ENCODE data around the gene NCAPG2.

Gene NCAPG2

GRCh38 chr7:158602041-158602440 is 102.6 kb downstream of the NCAPG2 start:
- H3K4me3 ChIP-seq (ENCODE audit: low read depth, low read length): no peak overlapping the region
- no peak for DNase-seq (ENCODE audit: low read depth, low spot score)
- CTCF ChIA-PET: interaction anchor here (1.3 kb wide), 1 partner anchor 12 kb away, joined by 4 read pairs; no protein-coding TSS in a partner anchor
- POLR2A ChIA-PET: no interaction called here
- TF ChIP-seq, protein P1, sequence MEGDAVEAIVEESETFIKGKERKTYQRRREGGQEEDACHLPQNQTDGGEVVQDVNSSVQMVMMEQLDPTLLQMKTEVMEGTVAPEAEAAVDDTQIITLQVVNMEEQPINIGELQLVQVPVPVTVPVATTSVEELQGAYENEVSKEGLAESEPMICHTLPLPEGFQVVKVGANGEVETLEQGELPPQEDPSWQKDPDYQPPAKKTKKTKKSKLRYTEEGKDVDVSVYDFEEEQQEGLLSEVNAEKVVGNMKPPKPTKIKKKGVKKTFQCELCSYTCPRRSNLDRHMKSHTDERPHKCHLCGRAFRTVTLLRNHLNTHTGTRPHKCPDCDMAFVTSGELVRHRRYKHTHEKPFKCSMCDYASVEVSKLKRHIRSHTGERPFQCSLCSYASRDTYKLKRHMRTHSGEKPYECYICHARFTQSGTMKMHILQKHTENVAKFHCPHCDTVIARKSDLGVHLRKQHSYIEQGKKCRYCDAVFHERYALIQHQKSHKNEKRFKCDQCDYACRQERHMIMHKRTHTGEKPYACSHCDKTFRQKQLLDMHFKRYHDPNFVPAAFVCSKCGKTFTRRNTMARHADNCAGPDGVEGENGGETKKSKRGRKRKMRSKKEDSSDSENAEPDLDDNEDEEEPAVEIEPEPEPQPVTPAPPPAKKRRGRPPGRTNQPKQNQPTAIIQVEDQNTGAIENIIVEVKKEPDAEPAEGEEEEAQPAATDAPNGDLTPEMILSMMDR (IDR thresholded peaks at IDR 0.05; ENCODE audit: insufficient read depth, low read length, missing control alignments): no peak

- TF ChIP-seq, protein P1 (IDR thresholded peaks at IDR 0.05; ENCODE audit: insufficient read depth, low read length, missing control alignments): no peak
- no peak for DNase-seq (ENCODE audit: low read depth, low spot score)
- ChIA-PET CTCF (interaction anchor here (1.3 kb wide), 1 partner anchor 13 kb away, joined by 4 read pairs; no protein-coding TSS in a partner anchor), POLR2A (no interaction called here)
- H3K4me3 ChIP-seq (ENCODE audit: low read depth, low read length): no peak overlapping the region
These were observed 103.5 kb downstream of the NCAPG2 start for GRCh38 chr7:158601090-158601489.

DNA sequence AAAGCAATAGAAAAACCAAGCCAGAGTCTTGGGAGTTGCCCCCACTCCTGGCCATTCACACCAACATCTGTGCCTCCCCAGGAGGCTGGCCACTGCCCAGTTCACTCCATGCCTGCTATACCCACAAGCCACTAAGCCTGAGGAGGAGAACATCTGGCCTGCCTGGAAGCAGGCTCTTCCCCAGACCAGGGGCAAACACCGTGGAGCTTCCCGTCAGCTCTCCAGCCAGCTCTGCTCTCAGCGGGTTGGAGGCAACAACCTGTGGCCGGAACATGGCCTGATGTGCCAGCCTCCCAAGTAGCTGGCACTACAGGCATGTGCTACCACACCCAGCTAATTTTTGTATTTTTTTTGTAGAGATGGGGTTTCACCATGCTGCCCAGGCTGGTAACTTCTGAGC is 107.9 kb downstream of the NCAPG2 start:
- no peak for DNase-seq (ENCODE audit: low read depth, low spot score)
- no peak overlapping the region for H3K4me3 ChIP-seq (ENCODE audit: low read depth, low read length)
- TF ChIP-seq, protein P1 (IDR thresholded peaks at IDR 0.05; ENCODE audit: insufficient read depth, low read length, missing control alignments): no peak
- CTCF ChIA-PET: no interaction called here
- POLR2A ChIA-PET: no interaction called here

DNA sequence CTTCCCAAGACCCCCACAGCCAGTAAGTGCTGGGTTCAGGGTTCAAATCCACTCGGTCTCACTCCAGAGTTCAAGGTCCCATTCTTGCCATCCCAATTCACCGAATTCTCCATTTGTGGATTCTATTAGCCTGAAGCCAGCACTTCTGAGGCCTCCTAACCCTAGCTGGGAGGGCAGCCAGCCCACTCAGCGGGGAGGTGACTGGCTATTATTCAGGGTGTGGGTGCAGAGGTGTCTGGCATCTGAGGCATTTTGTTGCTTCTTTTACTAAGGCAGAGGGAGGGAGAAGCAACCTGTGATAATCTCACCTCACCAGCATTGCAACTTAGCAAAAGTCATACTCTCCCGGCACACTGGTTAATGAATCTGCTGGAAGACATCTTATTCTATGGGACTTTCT is 108.3 kb downstream of the NCAPG2 start:
- ChIA-PET CTCF (no interaction called here), POLR2A (no interaction called here)
- no peak overlapping the region for H3K4me3 ChIP-seq (ENCODE audit: low read depth, low read length)
- no peak for DNase-seq (ENCODE audit: low read depth, low spot score)
- TF ChIP-seq, protein P1 (IDR thresholded peaks at IDR 0.05; ENCODE audit: insufficient read depth, low read length, missing control alignments): no peak

DNA sequence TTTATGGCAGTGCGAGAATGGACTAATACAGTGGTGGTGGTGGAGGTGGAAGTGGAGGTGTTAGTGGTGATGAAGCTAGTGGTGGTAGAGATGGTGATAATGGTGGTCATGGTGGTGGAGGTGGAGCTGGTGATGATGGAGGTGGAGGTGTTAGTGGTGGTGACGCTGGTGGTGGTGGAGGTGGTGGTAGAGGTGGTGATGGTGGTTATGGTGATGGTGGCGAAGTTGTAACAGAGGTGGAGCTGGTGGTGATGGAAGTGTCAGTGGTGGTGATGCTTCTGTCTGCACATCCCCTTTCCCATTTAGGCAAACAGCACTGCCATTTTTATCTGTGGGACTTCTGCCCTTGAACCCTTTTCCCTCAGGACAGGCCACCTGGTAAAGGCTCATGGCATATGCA is 109.5 kb downstream of the NCAPG2 start:
- CTCF ChIA-PET: no interaction called here
- DNase-seq (ENCODE audit: low read depth, low spot score): no peak
- POLR2A ChIA-PET: no interaction called here
- H3K4me3 ChIP-seq (ENCODE audit: low read depth, low read length): no peak overlapping the region
- TF ChIP-seq, protein P1 (IDR thresholded peaks at IDR 0.05; ENCODE audit: insufficient read depth, low read length, missing control alignments): no peak

GRCh38 chr7:158592541-158592940 is 112.1 kb downstream of the NCAPG2 start:
- H3K4me3 ChIP-seq (ENCODE audit: low read depth, low read length): no peak overlapping the region
- ChIA-PET CTCF (no interaction called here), POLR2A (no interaction called here)
- DNase-seq (ENCODE audit: low read depth, low spot score): no peak
- TF ChIP-seq, protein P1 (IDR thresholded peaks at IDR 0.05; ENCODE audit: insufficient read depth, low read length, missing control alignments): no peak
